AML-193 (cell line): ENCODE results near the gene ZNF789.
"Not testable (repeated sequence)": the region's sequence is repeated elsewhere in the genome, so short reads cannot be mapped to it uniquely, and the experiment has no call there.

Experiments
- DNase-seq, 2 experiments: peaks; one replicate each; lab custom pipeline; 2025; lab: John Stamatoyannopoulos, UW

The ZNF789 gene

GRCh38 chr7:99457650-99458493 is 14.8 kb upstream of the ZNF789 start:
- DNase-seq, result no peak

- DNase-seq, result peak; percentile 41 to 47
Measured at GRCh38 chr7:99459087-99459486, 13.6 kb upstream of the ZNF789 start.

DNA sequence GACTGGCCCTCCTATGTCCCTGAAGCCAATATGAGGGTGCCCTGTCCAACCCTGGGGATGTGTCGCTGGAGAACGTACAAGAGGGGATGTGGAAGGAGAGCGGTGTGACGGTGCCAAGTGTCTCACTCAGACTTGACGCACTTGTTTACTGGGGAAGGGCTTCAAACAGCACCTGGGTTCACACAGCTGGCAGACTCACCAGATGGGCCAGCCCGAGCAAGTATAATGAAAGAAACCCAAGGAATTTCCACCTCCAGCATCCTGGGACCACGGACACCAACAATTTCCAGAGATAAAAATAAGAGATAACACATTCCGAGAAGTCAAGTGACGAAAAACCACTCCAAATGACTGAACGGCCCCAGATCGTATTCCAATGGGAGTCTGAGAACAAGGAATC is 12.0 kb upstream of the ZNF789 start:
- no peak for DNase-seq

- peak in 1 of 2 experiments; percentile 14 for DNase-seq
Measured at GRCh38 chr7:99461221-99461620, 11.5 kb upstream of the ZNF789 start.

- no peak for DNase-seq
Measured at GRCh38 chr7:99465421-99465768, 7.3 kb upstream of the ZNF789 start.

GRCh38 chr7:99468336-99468918 is 4.3 kb upstream of the ZNF789 start:
- DNase-seq, result no peak

DNA sequence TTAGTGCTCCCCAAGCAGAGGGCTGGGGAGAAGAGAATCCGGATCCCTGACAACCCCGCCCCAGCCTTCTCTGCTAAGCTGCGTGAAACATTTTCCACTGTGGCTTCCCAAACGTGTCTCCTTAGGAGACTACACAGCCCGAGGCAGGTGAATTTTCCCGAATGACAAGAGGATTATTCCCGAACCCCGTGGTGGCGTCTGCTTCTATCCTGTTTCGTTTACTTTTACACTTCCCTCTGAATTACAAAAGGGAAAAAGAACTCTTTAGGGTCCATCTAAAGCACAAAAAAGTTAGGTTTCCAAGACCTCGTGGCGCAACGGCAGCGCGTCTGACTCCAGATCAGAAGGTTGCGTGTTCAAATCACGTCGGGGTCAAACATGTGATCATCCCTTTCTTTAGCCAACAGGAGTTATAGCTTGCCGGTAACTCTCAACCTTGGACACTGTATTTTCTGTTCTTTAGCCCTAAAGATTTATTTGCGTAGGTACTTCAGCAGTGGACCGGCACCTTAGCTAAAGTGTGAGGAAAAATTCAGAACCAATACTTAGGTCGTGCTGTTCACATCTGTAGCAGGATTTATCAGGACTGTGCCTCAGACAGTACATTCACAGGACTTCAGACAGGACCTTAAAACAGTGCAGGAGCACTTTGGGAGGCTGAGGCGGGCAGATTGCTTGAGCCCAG is 3.2 kb upstream of the ZNF789 start:
- DNase-seq, result no peak

DNA sequence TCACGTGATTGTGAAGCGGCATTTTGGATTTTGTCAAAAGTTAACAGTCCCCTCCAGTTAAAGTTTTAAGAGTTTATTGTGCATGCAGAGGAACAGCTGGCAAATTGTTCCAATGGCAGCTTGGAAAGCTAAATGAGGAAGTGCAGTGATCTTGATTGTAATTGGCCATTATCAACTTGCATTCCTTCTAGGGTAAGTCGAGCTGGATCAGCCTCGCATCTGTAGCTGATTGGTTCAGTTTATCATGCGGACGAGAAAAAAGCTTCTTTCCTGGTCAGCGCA is 566 bp downstream of the ZNF789 start:
- DNase-seq, result peak; percentile 81 to 87

GRCh38 chr7:99476107-99476506 is 3.4 kb downstream of the ZNF789 start:
- no peak for DNase-seq

DNA sequence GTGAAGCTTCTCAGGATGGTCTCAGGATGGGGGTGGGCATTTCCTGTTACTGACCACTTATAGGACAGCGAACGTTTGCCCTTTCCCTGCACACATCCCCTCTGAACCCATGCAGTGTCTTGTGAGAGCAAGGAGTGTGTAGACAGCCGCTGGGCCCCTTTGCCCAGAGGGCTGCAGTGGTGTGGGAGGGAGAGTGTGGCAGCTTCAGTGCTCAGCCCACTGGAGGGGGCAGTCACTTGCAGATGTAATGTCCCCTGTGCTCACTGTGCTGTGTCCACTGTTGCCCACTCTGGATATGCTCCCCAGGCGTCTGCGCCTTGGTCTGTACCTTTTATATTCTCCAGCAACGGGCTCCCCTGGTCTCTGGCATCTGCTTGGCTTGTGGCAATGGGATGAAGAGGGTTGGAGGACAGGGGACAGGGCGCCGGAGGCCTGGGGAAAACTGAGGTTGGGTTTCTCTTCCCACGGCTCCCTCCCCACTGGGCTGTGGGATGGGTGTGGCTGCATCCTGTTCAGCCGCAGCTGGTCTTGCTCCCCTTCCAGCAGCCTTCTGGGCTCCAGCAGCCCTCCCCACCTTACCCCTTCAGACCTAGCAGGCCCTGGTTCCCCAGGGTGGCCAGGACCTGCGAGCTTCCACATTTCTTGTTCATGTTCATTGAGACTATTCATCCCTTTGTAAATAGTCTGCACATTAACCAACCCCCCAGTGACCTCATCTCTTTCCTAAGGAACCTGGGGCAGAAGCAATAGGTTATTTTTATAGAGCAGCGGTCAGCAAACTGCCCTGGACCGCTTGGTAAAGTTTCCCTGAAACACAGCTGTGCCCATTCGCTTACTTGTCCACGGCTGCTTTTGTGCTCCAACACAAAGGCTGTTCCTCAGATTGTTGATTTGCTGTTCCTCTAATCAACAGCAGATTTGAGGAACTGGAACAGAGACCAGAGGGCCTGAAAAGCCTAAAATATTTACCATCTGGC is 6.1 kb downstream of the ZNF789 start:
- no peak for DNase-seq

DNA sequence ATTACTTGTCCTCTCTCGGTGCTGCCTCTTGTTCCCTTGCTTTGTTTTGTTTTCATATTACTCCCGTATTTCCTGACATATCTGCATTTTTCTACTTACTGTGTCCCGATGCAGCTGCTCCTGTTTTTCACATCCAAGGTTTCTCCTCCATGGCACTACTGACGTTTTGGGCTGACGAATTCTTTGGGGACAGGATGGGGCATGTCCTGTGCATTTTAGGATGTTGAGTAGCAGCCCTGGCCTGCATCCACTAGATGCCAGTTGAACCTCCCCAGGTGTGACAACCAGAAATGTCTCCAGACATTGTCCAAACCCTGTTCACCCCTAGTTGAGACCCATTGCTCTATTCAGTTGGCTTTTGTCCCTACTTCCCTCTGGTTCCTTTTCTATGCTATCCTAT is 12.4 kb downstream of the ZNF789 start:
- no peak for DNase-seq

DNA sequence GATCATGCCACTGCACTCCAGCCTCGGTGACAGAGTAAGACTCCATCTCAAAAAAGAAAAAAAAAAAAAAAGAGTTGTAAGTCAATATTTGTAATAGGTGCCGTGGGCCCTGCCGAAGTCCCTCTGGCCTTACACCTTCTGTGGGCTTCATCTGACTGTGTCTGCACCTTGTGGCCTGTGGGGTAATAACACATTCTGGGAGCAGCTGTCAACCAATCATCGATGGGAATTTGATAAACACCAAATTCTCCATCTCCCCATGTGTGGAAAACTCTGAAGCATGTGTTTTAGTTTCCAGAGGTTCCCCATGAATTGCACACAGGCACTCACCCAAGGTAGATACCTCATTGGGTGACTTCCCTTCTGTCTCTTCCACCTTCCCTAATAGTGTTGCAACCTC is 16.5 kb downstream of the ZNF789 start:
- peak in 1 of 2 experiments; percentile 16 for DNase-seq

GRCh38 chr7:99490878-99491277 is 18.2 kb downstream of the ZNF789 start:
- DNase-seq, result no peak

- no peak for DNase-seq
Measured at GRCh38 chr7:99493823-99494222, 21.1 kb downstream of the ZNF789 start.

DNA sequence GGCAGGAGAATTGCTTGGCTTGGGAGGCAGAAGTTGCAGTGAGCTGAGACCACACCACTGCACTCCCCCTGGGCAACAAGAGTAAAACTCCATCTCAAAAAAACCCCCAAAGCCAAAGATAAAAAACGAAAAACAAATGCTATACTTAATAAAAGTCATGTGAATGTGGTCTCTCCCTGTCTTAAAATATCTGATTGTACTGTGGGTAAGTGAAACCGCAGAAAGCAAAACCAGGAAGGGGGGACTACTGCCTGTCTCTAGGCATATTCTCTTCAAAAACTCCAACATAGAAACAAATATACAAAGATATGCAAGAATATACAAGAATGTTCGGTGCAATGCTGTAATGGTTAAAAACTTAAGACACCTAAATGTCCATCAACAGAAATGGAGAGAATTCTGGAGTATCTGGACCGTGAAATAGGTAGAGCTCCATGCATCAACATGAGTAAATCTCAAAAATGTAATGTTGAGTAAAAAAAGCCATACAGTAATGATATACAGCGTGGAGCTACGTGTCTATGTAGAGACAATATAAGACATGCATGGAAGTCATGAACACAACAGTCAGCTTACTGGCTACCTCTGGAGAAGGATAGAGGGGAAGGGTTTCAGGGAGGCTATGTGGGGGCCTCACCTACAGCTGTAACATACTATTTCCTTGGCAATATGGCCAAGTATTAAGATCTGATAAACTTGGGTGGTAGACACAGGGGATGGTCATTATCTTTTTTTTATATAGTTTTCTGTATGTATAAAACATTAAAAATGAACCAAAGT is 25.3 kb downstream of the ZNF789 start:
- no peak for DNase-seq

DNA sequence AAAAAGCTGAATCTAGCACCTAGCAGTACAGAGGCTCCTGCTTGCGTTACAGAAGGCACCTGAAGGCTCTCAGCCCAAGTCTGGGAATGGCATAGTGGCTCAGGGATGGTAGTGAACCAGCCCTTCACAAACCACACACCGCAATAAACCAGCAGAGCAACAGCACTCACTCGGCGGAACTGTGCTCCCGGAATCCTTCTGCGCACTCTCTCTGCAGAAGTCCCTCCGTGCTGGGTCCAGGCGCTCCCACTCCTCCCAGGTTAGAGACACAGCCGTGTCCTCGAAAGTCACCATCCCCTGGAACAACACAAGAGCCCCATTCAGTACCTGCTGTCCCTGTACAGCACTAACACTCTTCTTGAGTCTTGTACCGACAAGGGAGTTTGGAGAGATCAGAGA is 25.9 kb downstream of the ZNF789 start:
- DNase-seq, result no peak

GRCh38 chr7:99499371-99499720 is 26.7 kb downstream of the ZNF789 start:
- DNase-seq, result peak; percentile 52 to 58

DNA sequence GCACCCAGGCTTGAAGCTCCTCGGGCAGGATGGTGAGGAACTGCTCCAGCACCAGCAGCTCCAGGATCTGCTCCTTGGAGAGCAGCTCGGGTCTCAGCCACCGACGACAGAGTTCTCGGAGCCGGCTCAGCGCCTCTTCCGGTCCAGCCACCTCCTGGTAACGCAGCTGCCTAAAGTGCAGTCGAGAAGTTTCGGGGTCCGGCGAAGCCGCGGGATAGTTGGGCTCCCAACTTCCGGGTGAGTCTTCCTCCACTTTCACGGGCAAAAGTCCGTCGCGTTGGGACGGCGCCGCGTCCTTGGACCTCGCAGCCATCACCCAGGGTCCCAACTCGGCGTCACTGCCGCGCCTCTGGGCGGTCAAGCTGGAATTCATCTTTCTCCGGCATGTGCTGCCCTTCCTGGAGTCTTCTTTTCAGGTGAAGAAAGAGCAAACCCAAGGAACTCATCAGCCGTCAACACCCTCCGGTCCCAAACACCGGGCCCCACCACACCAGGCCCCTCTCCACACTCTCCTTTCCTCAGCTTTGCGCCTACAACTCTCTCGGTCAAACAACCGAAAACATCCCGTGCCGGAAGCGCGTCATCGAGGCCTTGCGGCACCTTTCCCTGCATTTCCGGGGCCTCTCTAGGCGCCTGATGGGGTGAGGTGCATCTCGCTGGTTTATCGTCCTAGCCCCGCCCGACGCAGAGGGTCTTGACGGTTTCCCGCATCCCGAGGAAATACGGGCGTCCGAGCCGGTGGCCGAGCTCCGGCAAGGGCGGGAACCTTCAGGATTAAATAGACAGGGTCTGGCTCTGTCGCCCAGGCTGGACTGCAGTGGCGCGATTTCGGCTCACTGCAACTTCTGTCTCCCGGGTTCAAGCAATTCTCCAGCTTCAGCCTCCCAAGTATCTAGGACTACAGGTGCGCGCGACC is 27.3 kb downstream of the ZNF789 start, which contains the start of gene ZNF394:
Gene ZNF394 (minus strand): TSS at position 561 of the 916 bp plus-strand sequence. CDS start 188 bp downstream, at position 373.
- DNase-seq, result peak; percentile 47 to 76

DNA sequence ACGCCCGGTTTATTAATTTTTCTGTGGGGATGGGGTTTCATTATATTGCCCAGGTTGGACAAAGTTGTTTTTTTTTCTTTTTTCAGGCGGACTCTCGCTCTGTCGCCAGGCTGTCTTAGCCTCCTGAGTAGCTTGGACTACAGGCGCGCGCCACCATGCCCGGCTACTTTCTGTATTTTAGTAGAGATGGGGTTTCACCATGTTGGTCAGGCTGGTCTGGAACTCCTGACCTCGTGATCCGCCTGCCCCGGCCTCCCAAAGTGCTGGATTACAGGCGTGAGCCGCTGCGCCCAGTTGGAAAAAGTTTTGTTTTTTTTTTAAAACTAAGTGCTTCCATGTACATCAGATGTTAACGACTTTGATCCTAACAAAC is 27.9 kb downstream of the ZNF789 start:
- no peak for DNase-seq

- not testable (repeated sequence) for DNase-seq
Measured at GRCh38 chr7:99501236-99501635, 28.5 kb downstream of the ZNF789 start.
